ENCODE results near the gene POLR1D. TPM values are rescaled to one million over a fixed set of nuclear protein-coding genes. Genes with fewer than 3 reads are reported as not detected.
A peak's percentile ranks its signal among the peaks of the same experiment; 100 is the strongest.

POLR1D gene
- total RNA-seq, 1 donor from 2014 or later, result 73.5 TPM

- peaks cover 15% of the 10 kb centered on the region for H3K9me3 ChIP-seq (replicated peaks)
- peaks cover 14% of the 10 kb centered on the region for H3K36me3 ChIP-seq
- H3K27me3 ChIP-seq (ENCODE audit: low read depth), result no peaks in the 10 kb centered on the region
- no peak for DNase-seq
- no peak for TF ChIP-seq CTCF (IDR thresholded peaks at IDR 0.05; ENCODE audit: borderline replicate concordance)
- H3K27ac ChIP-seq (replicated peaks), result no peak overlapping the region
- H3K4me3 ChIP-seq, result peak overlapping the region; percentile 85
- peaks cover 57% of the 10 kb centered on the region for H3K4me1 ChIP-seq
- intact Hi-C loops (cut with micrococcal nuclease), result no loop called here
These were observed 3.8 kb upstream of the POLR1D start for GRCh38 chr13:27617881-27618321.

GRCh38 chr13:27619093-27619727, 2.5 kb upstream of the POLR1D start:
- intact Hi-C loops (cut with micrococcal nuclease), result no loop called here
- H3K4me1 ChIP-seq, result peaks cover 63% of the 10 kb centered on the region
- peak overlapping the region; percentile 85 for H3K4me3 ChIP-seq
- DNase-seq, result no peak
- H3K9me3 ChIP-seq (replicated peaks), result peaks cover 12% of the 10 kb centered on the region
- TF ChIP-seq CTCF (IDR thresholded peaks at IDR 0.05; ENCODE audit: borderline replicate concordance), result no peak
- no peaks in the 10 kb centered on the region for H3K27me3 ChIP-seq (ENCODE audit: low read depth)
- peak overlapping the region; percentile 99 for H3K27ac ChIP-seq (replicated peaks)
- H3K36me3 ChIP-seq, result peaks cover 16% of the 10 kb centered on the region

GRCh38 chr13:27619728-27620376, 1.8 kb upstream of the POLR1D start:
- H3K4me3 ChIP-seq, result peak overlapping the region; percentile 85
- peak; percentile 38 for DNase-seq
- peaks cover 10% of the 10 kb centered on the region for H3K36me3 ChIP-seq
- TF ChIP-seq CTCF (IDR thresholded peaks at IDR 0.05; ENCODE audit: borderline replicate concordance), result peak; percentile 59
- H3K27ac ChIP-seq (replicated peaks), result peak overlapping the region; percentile 99
- H3K4me1 ChIP-seq, result peaks cover 63% of the 10 kb centered on the region
- peaks cover 6% of the 10 kb centered on the region for H3K9me3 ChIP-seq (replicated peaks)
- intact Hi-C loops (cut with micrococcal nuclease), result no loop called here
- no peaks in the 10 kb centered on the region for H3K27me3 ChIP-seq (ENCODE audit: low read depth)

GRCh38 chr13:27620377-27621115, 1.1 kb upstream of the POLR1D start, which contains the start of gene LNX2:
LNX2 (minus strand) TSS chr13:27620529; CDS start chr13:27581703, 38,826 bp downstream.
- TF ChIP-seq CTCF (IDR thresholded peaks at IDR 0.05; ENCODE audit: borderline replicate concordance), result no peak
- no peaks in the 10 kb centered on the region for H3K9me3 ChIP-seq (replicated peaks)
- peak; percentile 99 for DNase-seq
- no peaks in the 10 kb centered on the region for H3K27me3 ChIP-seq (ENCODE audit: low read depth)
- H3K36me3 ChIP-seq, result peaks cover 3% of the 10 kb centered on the region
- peak within 1 kb of the TSS; percentile 85 for H3K4me3 ChIP-seq
- peak within 1 kb of the TSS; percentile 99 for H3K27ac ChIP-seq (replicated peaks)
- peaks cover 63% of the 10 kb centered on the region for H3K4me1 ChIP-seq
- intact Hi-C loops (cut with micrococcal nuclease), result no loop called here

GRCh38 chr13:27621116-27621365, 651 bp upstream of the POLR1D start:
- peaks cover 63% of the 10 kb centered on the region for H3K4me1 ChIP-seq
- no peaks in the 10 kb centered on the region for H3K27me3 ChIP-seq (ENCODE audit: low read depth)
- no peaks in the 10 kb centered on the region for H3K9me3 ChIP-seq (replicated peaks)
- H3K4me3 ChIP-seq, result peak overlapping the region; percentile 85
- peak overlapping the region; percentile 99 for H3K27ac ChIP-seq (replicated peaks)
- intact Hi-C loops (cut with micrococcal nuclease), result no loop called here
- DNase-seq, result no peak
- peaks cover 3% of the 10 kb centered on the region for H3K36me3 ChIP-seq
- TF ChIP-seq CTCF (IDR thresholded peaks at IDR 0.05; ENCODE audit: borderline replicate concordance), result no peak

Data from left ventricle myocardium inferior (tissue), 1 donor.